Karpas-422 (cell line): Measurements from ENCODE around the gene PTPRO. TPM values are rescaled to one million over a fixed set of nuclear protein-coding genes. Genes with fewer than 3 reads are reported as not detected.

Experiments used
- DNase-seq: peaks from one replicate; pipeline ENCODE4 v3.0.0-alpha.2; 2015
- H2AFZ ChIP-seq: fragments of 200-600 bp; sonication (generic); 2 replicates; pipeline ENCODE4 v1.6.1; 2014; ENCODE audit warnings: antibody characterized with exemption, low read length, mixed read lengths
- H3K27ac ChIP-seq: fragments of 200-600 bp; sonication (generic); 2 replicates; pipeline ENCODE4 v1.5.1; 2014; ENCODE audit warnings: mild to moderate bottlenecking, low read length, moderate library complexity
- H3K27me3 ChIP-seq: fragments of 200-600 bp; sonication (generic); 2 replicates; pipeline ENCODE4 v1.6.1; 2014; ENCODE audit warnings: low read length, mixed read lengths
- H3K36me3 ChIP-seq: fragments of 200-600 bp; sonication (generic); 2 replicates; pipeline ENCODE4 v1.6.1; 2014; ENCODE audit warnings: low read length, mixed read lengths; ENCODE audit not compliant: insufficient read depth
- H3K4me1 ChIP-seq: fragments of 200-600 bp; sonication (generic); 2 replicates; pipeline ENCODE4 v1.6.1; 2014; ENCODE audit warnings: mild to moderate bottlenecking, low read length, mixed read lengths
- H3K4me2 ChIP-seq: fragments of 200-600 bp; sonication (generic); 2 replicates; pipeline ENCODE4 v1.6.1; 2014; ENCODE audit warnings: low read length, low read depth, mild to moderate bottlenecking; ENCODE audit not compliant: poor library complexity, severe bottlenecking
- H3K4me3 ChIP-seq: fragments of 200-600 bp; sonication (generic); 2 replicates; pipeline ENCODE4 v1.5.1; 2014; ENCODE audit warnings: mild to moderate bottlenecking, antibody characterized with exemption, low read length, mixed read lengths
- H3K79me2 ChIP-seq: fragments of 200-600 bp; sonication (generic); 2 replicates; pipeline ENCODE4 v1.6.1; 2014; ENCODE audit warnings: mild to moderate bottlenecking, low read length, mixed read lengths
- H3K9ac ChIP-seq: fragments of 200-600 bp; sonication (generic); 2 replicates; pipeline ENCODE4 v1.6.0; 2014; ENCODE audit warnings: low read length
- H3K9me2 ChIP-seq: fragments of 200-600 bp; sonication (generic), shearing (Covaris generic); replicated peaks from 2 replicates; pipeline ENCODE4 v1.6.0; 2014; ENCODE audit warnings: mild to moderate bottlenecking, low read length, moderate library complexity; ENCODE audit not compliant: insufficient read depth
- H3K9me3 ChIP-seq: fragments of 300-700, 200-600 bp; sonication (generic); 2 replicates; pipeline ENCODE4 v1.6.1; 2014; ENCODE audit warnings: low read length, mixed read lengths
- H4K20me1 ChIP-seq: fragments of 200-600 bp; sonication (generic); 2 replicates; pipeline ENCODE4 v1.6.1; 2014; ENCODE audit warnings: mild to moderate bottlenecking, antibody characterized with exemption, low read length, low read depth; ENCODE audit not compliant: insufficient read depth
- total RNA-seq: library from RNA; depleted of rRNA; stranded (reverse); fragments of >200 nt; shearing (Covaris generic); gene quantifications from 2 replicates; pipeline ENCODE4 v1.2.3, GENCODE V29; 2014; ENCODE audit warnings: low replicate concordance; rRNA removed

PTPRO gene
- total RNA-seq = 0.11 TPM in 1 of 2 replicates, not detected in the other

DNA sequence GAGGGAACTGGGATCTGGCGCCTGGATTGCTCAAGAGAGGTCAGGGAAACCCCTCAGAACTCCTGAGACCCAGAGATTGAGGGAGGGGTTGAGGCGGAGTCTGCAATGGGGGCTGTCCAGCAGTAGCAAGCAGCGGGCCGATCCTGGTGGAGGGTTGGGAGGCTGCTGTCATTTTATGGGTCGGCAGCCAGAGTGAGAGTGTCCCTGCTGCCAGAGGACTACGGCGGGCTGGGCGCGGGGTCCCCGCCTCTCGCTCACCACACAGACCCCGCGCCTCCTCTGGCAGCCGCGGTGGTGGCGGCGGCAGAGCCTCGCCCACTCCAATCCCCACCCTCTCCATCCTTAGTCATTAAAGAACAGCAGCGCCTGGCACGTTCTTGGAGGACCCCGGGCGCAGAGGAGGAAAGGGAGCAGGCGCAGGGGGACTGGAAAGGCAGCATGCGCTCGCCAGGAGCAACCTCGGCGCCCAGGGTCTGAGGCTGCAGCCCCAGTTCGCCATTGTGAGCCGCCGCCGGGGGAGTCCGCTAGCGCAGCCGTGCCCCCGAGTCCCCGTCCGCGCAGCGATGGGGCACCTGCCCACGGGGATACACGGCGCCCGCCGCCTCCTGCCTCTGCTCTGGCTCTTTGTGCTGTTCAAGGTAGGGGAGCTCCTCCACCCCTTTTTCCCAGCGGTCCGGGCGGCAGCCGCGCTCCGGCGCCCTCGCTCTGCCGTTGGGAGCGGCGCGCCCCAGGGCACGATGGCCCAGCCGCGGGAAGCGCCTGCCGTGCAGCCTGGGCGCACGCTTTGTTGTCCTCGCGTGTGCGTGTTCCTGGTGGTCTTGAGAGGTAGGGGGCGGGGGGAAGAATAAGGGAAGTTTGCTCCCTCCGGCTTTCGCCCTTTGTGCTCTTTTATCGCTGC lies at the start of gene PTPRO:
Gene PTPRO (plus strand): TSS at position 345 of the 898 bp plus-strand sequence.
- Histone ChIP-seq H3K27ac (no peak within 1 kb of the TSS), H3K36me3 (no peaks in the 10 kb centered on the region), H3K4me3 (no peak within 1 kb of the TSS), H3K9me2 (no peaks in the 10 kb centered on the region), H3K79me2 (no peaks in the 10 kb centered on the region), H4K20me1 (no peaks in the 10 kb centered on the region), H3K4me2 (no peak within 1 kb of the TSS), H2AFZ (no peak within 1 kb of the TSS), H3K27me3 (no peaks in the 10 kb centered on the region), H3K4me1 (no peaks in the 10 kb centered on the region), H3K9ac (no peak within 1 kb of the TSS), H3K9me3 (no peaks in the 10 kb centered on the region)
- DNase-seq = no peak

DNA sequence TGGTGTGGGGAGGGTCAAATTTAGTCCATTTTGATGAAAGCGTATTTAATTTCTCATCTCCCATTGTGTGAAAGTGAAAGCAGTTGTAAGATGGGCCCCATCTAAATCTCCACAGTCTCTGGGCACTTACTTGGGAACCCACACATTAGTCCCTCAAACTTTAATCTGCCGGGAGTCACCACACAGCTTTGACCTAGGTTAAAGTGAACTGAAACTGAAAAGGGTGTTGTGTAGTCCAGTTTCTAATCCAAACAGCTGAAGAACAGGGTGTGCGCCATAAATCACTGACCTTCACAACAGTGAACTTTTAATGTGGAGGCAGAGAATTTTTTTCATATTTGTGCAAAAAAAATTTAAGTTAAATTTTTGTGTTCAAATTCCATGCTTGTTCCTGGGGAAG lies 48.4 kb upstream of the PTPRO start:
- Histone ChIP-seq H3K4me2 (no peak overlapping the region), H3K4me3 (no peak overlapping the region), H3K9ac (no peak overlapping the region), H3K27me3 (no peaks in the 10 kb centered on the region), H4K20me1 (no peaks in the 10 kb centered on the region), H3K9me3 (no peaks in the 10 kb centered on the region), H3K79me2 (no peaks in the 10 kb centered on the region), H3K36me3 (no peaks in the 10 kb centered on the region), H2AFZ (no peak overlapping the region), H3K9me2 (no peaks in the 10 kb centered on the region), H3K27ac (no peak overlapping the region), H3K4me1 (no peaks in the 10 kb centered on the region)
- DNase-seq = no peak

GRCh38 chr12:15274561-15274967 lies 47.7 kb upstream of the PTPRO start:
- H3K4me1 ChIP-seq = no peaks in the 10 kb centered on the region
- no peaks in the 10 kb centered on the region for H3K9me3 ChIP-seq
- DNase-seq = no peak
- H3K27me3 ChIP-seq = no peaks in the 10 kb centered on the region
- H3K36me3 ChIP-seq = no peaks in the 10 kb centered on the region
- no peak overlapping the region for H2AFZ ChIP-seq
- H3K4me3 ChIP-seq = no peak overlapping the region
- H4K20me1 ChIP-seq = no peaks in the 10 kb centered on the region
- H3K4me2 ChIP-seq = no peak overlapping the region
- no peak overlapping the region for H3K9ac ChIP-seq
- H3K27ac ChIP-seq = no peak overlapping the region
- no peaks in the 10 kb centered on the region for H3K9me2 ChIP-seq
- H3K79me2 ChIP-seq = no peaks in the 10 kb centered on the region

DNA sequence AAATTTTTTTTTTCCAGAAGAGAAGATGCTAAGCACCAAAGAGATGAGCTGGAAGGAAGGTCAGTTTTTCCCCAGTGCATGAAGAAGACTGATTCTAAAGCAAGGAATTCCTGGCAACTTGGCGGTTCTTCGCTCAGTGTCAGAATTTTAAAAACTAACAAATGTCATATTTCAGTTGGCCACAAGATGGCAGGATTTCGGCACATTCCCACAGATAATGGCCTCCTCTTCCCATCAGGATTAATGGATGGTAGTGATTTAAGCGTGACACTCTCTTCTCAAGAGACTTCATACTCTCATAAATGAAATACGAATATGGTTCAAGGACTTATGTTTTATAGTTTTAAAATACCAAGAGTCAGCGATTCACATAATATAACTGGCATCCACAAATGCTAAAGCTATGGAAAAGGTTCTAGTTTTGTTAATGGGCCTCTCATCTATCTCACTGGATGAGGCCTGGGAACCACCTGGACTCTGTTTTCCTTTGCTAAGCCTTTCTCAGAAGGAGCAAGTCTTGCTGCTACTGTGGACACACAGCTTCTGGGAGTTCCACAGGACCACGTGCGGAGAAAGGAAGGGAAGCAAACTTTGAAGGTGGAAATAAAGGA lies 46.1 kb upstream of the PTPRO start:
- Histone ChIP-seq H3K27ac (no peak overlapping the region), H4K20me1 (no peaks in the 10 kb centered on the region), H3K9me3 (no peaks in the 10 kb centered on the region), H3K4me3 (no peak overlapping the region), H3K4me1 (no peaks in the 10 kb centered on the region), H3K4me2 (no peak overlapping the region), H3K9me2 (no peaks in the 10 kb centered on the region), H3K79me2 (no peaks in the 10 kb centered on the region), H3K9ac (no peak overlapping the region), H2AFZ (no peak overlapping the region), H3K27me3 (no peaks in the 10 kb centered on the region), H3K36me3 (no peaks in the 10 kb centered on the region)
- DNase-seq = peak; percentile 57

DNA sequence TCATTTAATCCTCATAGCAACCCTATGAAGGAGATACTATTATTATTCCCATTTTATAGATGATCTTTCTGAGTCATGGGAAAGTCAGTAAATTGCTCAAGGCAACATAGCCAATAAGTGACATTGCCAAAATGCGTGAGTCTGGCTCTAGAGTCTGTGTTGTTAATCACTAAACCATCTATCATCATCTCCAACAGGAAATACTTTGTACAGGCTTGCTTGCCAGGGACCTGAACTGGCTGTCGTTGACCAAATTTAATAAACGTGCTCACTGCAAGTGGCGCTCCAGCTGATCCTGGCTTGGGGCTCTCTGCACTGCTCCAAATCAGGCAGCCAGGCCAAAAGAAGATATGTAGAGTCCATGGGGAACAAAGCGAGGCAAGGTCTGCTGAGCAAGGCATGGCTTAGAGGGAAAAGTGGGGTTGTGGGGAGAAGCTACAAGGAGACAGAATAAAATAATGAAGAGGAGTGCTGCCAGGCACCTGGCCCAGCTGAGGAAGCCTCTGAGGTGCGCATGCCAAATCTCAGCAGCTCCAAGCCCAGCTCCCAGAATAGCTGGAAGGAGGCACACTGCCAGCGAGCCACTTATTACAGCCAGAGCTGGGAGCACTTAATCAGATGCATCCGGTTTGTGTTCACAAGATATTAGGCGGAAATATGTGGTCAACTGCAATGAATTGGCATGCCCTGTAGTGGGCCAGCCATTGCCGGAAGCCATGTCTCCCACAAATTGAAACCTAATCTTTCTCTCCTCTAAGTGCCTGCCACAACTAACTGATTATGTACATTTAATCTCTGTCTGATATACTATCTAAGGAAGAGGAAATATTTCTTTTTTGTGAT lies 43.3 kb upstream of the PTPRO start:
- Histone ChIP-seq H2AFZ (0 out of 2 replicates have a peak overlapping the region, but pooled peaks have one; percentile 34), H3K4me3 (no peak overlapping the region), H3K9ac (no peak overlapping the region), H3K9me3 (no peaks in the 10 kb centered on the region), H3K36me3 (no peaks in the 10 kb centered on the region), H3K9me2 (no peaks in the 10 kb centered on the region), H3K79me2 (no peaks in the 10 kb centered on the region), H3K27me3 (no peaks in the 10 kb centered on the region), H3K27ac (no peak overlapping the region), H3K4me1 (no peaks in the 10 kb centered on the region), H3K4me2 (no peak overlapping the region), H4K20me1 (no peaks in the 10 kb centered on the region)
- peak; percentile 48 for DNase-seq

DNA sequence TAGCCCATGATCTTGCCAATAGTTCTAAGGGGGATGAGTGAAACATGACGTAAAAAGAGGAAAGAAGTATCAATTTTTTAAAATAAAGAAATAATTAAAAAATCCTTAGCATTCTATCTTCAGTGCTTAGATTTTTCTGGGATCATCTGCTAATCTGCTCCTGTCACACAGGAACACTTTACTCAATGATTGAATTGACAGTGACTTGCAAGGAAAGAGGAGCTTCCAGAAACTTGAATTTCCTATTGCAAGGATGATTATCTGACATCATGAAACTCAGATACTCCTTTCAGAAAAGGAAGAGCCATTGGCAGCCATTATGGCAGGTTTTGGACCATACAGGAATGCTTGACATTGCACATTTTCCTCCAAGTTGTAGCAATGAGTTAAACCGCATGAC lies 41.4 kb upstream of the PTPRO start:
- Histone ChIP-seq H3K27ac (no peak overlapping the region), H3K4me1 (no peaks in the 10 kb centered on the region), H3K4me3 (no peak overlapping the region), H4K20me1 (no peaks in the 10 kb centered on the region), H2AFZ (no peak overlapping the region), H3K36me3 (no peaks in the 10 kb centered on the region), H3K9me2 (no peaks in the 10 kb centered on the region), H3K27me3 (no peaks in the 10 kb centered on the region), H3K4me2 (no peak overlapping the region), H3K79me2 (no peaks in the 10 kb centered on the region), H3K9me3 (no peaks in the 10 kb centered on the region), H3K9ac (no peak overlapping the region)
- no peak for DNase-seq

- Histone ChIP-seq H3K27me3 (no peaks in the 10 kb centered on the region), H3K9me2 (no peaks in the 10 kb centered on the region), H3K79me2 (no peaks in the 10 kb centered on the region), H3K4me2 (no peak overlapping the region), H3K27ac (no peak overlapping the region), H4K20me1 (no peaks in the 10 kb centered on the region), H3K36me3 (no peaks in the 10 kb centered on the region), H3K9ac (no peak overlapping the region), H2AFZ (no peak overlapping the region), H3K4me3 (no peak overlapping the region), H3K4me1 (no peaks in the 10 kb centered on the region), H3K9me3 (no peaks in the 10 kb centered on the region)
- DNase-seq = no peak
Measured at GRCh38 chr12:15289192-15289591, 33.1 kb upstream of the PTPRO start.

- Histone ChIP-seq H3K27me3 (no peaks in the 10 kb centered on the region), H3K4me1 (no peaks in the 10 kb centered on the region), H3K4me3 (no peak overlapping the region), H3K79me2 (no peaks in the 10 kb centered on the region), H3K4me2 (no peak overlapping the region), H3K9me2 (no peaks in the 10 kb centered on the region), H3K27ac (no peak overlapping the region), H2AFZ (no peak overlapping the region), H4K20me1 (no peaks in the 10 kb centered on the region), H3K9ac (no peak overlapping the region), H3K9me3 (no peaks in the 10 kb centered on the region), H3K36me3 (no peaks in the 10 kb centered on the region)
- no peak for DNase-seq
Measured at GRCh38 chr12:15293731-15294130, 28.6 kb upstream of the PTPRO start.
